ENCODE results near the gene FBN3.

Gene FBN3

GRCh38 chr19:8150998-8151766, 1.8 kb upstream of the FBN3 start:
- DNase-seq, result no peak
- Histone ChIP-seq H3K36me3 (replicated peaks) (no peaks in the 10 kb centered on the region), H3K27ac (no peak overlapping the region), H3K4me3 (ENCODE audit: low read depth, low read length) (no peak overlapping the region), H3K27me3 (replicated peaks) (peaks cover 44% of the 10 kb centered on the region)
- TF ChIP-seq, protein P1, sequence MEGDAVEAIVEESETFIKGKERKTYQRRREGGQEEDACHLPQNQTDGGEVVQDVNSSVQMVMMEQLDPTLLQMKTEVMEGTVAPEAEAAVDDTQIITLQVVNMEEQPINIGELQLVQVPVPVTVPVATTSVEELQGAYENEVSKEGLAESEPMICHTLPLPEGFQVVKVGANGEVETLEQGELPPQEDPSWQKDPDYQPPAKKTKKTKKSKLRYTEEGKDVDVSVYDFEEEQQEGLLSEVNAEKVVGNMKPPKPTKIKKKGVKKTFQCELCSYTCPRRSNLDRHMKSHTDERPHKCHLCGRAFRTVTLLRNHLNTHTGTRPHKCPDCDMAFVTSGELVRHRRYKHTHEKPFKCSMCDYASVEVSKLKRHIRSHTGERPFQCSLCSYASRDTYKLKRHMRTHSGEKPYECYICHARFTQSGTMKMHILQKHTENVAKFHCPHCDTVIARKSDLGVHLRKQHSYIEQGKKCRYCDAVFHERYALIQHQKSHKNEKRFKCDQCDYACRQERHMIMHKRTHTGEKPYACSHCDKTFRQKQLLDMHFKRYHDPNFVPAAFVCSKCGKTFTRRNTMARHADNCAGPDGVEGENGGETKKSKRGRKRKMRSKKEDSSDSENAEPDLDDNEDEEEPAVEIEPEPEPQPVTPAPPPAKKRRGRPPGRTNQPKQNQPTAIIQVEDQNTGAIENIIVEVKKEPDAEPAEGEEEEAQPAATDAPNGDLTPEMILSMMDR (IDR thresholded peaks at IDR 0.05; ENCODE audit: low read depth, low read length, missing control alignments), result no peak
- in situ Hi-C loops (cut with HindIII; ENCODE audit: low pct_ligation_motif_present, low sequenced_read_pairs), result no loop called here

DNA sequence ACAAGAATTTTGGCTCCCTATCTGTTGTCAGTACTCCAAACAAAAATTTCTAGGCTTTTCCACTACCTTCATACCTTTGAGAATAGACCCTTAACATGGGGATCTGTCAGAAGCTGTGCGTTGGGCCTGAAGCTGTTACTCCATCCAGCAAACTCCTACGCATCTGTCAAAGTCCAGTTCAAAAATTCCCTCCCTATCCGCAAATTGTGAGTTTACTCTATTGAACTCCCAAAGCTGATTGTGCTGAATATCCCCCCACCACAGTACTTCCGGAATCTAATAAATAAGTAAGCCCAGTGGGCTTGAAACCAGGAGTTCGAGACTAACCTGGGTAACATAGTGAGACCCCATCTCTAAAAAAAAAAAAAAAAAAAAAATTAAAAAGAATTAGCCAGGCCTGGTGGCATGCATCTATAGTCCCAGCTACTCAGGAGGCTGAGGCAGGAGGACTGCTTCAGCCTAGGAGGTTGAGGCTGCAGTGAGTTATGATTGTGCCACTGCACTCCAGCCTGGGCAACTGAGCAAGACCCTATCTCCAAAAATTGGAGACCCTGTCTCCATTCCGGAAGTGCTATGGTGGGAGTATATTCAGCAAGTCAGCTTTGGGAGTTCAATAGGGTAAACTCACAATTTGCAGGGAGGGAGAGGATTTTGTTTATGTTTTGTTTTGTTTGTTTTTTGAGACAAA, 930 bp upstream of the FBN3 start:
- no peak overlapping the region for H3K27ac ChIP-seq
- no peaks in the 10 kb centered on the region for H3K36me3 ChIP-seq (replicated peaks)
- in situ Hi-C loops (cut with HindIII; ENCODE audit: low pct_ligation_motif_present, low sequenced_read_pairs), result no loop called here
- TF ChIP-seq, protein P1 (IDR thresholded peaks at IDR 0.05; ENCODE audit: low read depth, low read length, missing control alignments), result no peak
- H3K4me3 ChIP-seq (ENCODE audit: low read depth, low read length), result no peak overlapping the region
- DNase-seq, result no peak
- H3K27me3 ChIP-seq (replicated peaks), result peaks cover 44% of the 10 kb centered on the region

DNA sequence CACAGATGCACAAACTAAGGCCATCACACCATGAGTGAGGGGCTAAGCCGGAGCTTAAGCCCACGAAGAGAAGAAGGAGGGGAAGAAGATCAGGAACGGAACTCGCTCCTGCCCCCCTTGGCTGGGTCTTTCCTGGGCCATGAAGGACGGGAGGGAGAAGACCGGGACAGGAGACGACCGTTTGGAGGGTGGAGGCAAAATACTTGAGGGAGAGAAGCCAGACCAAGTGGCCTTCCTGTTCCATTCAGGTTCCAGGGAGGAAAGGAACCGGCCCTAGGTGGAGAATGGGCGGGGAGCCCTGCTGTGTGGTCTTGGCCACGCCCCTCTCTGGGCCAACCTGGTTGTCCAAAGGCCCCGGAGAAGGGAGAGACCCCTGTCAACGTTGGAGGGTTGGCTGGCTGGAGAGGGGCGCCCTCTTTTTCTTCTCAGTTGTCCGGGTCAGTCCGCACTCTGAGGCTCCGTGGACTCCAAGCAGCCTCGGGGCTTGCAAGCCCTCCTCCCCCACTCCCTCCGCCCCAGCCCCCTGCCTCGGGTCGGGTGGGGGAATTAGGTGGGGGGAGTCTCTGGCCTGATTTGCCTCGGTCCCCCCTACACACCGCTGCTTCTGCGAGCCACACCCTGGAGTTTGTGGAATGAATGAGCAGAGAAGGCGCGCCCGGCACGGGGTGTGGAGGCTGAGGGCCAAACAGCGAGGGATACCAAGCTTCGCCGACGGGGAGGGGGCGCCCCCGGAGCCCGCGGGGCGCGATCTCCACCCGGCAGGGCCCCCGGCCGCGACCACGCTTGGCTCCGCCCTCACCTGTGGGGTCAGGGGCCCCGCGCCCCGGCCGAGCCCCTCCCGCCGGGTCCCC, 757 bp downstream of the FBN3 start:
- Histone ChIP-seq H3K27me3 (replicated peaks) (peaks cover 44% of the 10 kb centered on the region), H3K36me3 (replicated peaks) (no peaks in the 10 kb centered on the region), H3K27ac (no peak overlapping the region), H3K4me3 (ENCODE audit: low read depth, low read length) (no peak overlapping the region)
- TF ChIP-seq, protein P1 (IDR thresholded peaks at IDR 0.05; ENCODE audit: low read depth, low read length, missing control alignments), result no peak
- no peak for DNase-seq
- in situ Hi-C loops (cut with HindIII; ENCODE audit: low pct_ligation_motif_present, low sequenced_read_pairs), result no loop called here

DNA sequence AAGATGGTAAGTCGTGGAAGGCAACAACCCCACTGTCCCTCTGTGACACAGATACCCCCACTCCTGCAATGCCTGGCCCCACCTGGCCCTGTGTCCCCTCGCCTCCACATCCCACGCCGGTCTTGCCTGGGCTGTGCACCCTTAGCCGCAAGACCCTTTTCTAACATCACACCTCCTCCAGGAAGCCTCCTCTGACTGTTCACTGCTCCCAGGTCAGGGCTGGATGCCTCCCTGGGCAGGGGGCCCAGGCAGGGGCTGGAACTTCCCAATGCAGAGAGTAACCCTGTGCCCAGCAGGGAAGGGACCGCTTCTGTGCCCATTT, 1.3 kb downstream of the FBN3 start:
- no peak for DNase-seq
- in situ Hi-C loops (cut with HindIII; ENCODE audit: low pct_ligation_motif_present, low sequenced_read_pairs), result no loop called here
- TF ChIP-seq, protein P1 (IDR thresholded peaks at IDR 0.05; ENCODE audit: low read depth, low read length, missing control alignments), result no peak
- Histone ChIP-seq H3K36me3 (replicated peaks) (no peaks in the 10 kb centered on the region), H3K4me3 (ENCODE audit: low read depth, low read length) (no peak overlapping the region), H3K27ac (no peak overlapping the region), H3K27me3 (replicated peaks) (peaks cover 44% of the 10 kb centered on the region)

- peaks cover 44% of the 10 kb centered on the region for H3K27me3 ChIP-seq (replicated peaks)
- in situ Hi-C loops (cut with HindIII; ENCODE audit: low pct_ligation_motif_present, low sequenced_read_pairs), result no loop called here
- TF ChIP-seq, protein P1 (IDR thresholded peaks at IDR 0.05; ENCODE audit: low read depth, low read length, missing control alignments), result no peak
These were observed 1.8 kb downstream of the FBN3 start for GRCh38 chr19:8147582-8147978.

More at GRCh38 chr19:8147582-8147978, 1.8 kb downstream of the FBN3 start:
- Histone ChIP-seq H3K27ac (no peak overlapping the region), H3K36me3 (replicated peaks) (no peaks in the 10 kb centered on the region), H3K4me3 (ENCODE audit: low read depth, low read length) (no peak overlapping the region)
- no peak for DNase-seq

Measured in brain microvascular endothelial cell (primary cell).